GM03348 (cell line): ENCODE data around the gene MIDN.
"Not testable (repeated sequence)": the region's sequence is repeated elsewhere in the genome, so short reads cannot be mapped to it uniquely, and the experiment has no call there.

Experiments used
- DNase-seq: peaks from one replicate; pipeline ENCODE4 v3.0.0; 2012; ENCODE audit warnings: low spot score

The MIDN gene

GRCh38 chr19:1248139-1248785 lies at the start of gene MIDN:
TSS of gene MIDN (plus strand) at chr19:1248583. CDS start at chr19:1250297, 1,714 bp downstream.
- DNase-seq: peak; percentile 92

- DNase-seq: no peak
Observed at GRCh38 chr19:1199531-1199930, 48.9 kb upstream of the MIDN start.

- DNase-seq: not testable (repeated sequence)
Observed at GRCh38 chr19:1200614-1201013, 47.8 kb upstream of the MIDN start.

GRCh38 chr19:1205114-1206099 lies 43.0 kb upstream of the MIDN start, which contains the start of gene STK11:
TSS of gene STK11 (plus strand) at chr19:1205778. CDS start at chr19:1206914, 1,136 bp downstream.
- DNase-seq: peak; percentile 100

- DNase-seq: no peak
Observed at GRCh38 chr19:1206150-1206863, 42.1 kb upstream of the MIDN start.

GRCh38 chr19:1206864-1207450 lies 41.4 kb upstream of the MIDN start:
- DNase-seq: no peak

- not testable (repeated sequence) for DNase-seq
Observed at GRCh38 chr19:1208830-1209229, 39.6 kb upstream of the MIDN start.

- DNase-seq: no peak
Observed at GRCh38 chr19:1210227-1210538, 38.2 kb upstream of the MIDN start.

- no peak for DNase-seq
Observed at GRCh38 chr19:1211494-1212234, 36.7 kb upstream of the MIDN start.

- no peak for DNase-seq
Observed at GRCh38 chr19:1213391-1214286, 34.7 kb upstream of the MIDN start.

GRCh38 chr19:1214299-1214861 lies 34.0 kb upstream of the MIDN start:
- no peak for DNase-seq

- DNase-seq: no peak
Observed at GRCh38 chr19:1214862-1215731, 33.3 kb upstream of the MIDN start.

- no peak for DNase-seq
Observed at GRCh38 chr19:1216756-1217155, 31.6 kb upstream of the MIDN start.

- no peak for DNase-seq
Observed at GRCh38 chr19:1217366-1217765, 31.0 kb upstream of the MIDN start.

GRCh38 chr19:1218751-1219567 lies 29.4 kb upstream of the MIDN start:
- no peak for DNase-seq

GRCh38 chr19:1219786-1220476 lies 28.5 kb upstream of the MIDN start:
- DNase-seq: no peak

- no peak for DNase-seq
Observed at GRCh38 chr19:1220477-1220930, 27.9 kb upstream of the MIDN start.
